ENCODE measurements around the gene GSK3B. TPM values are rescaled to one million over a fixed set of nuclear protein-coding genes. Genes with fewer than 3 reads are reported as not detected.

The GSK3B gene
- total RNA-seq, 1 donor from 2014 or later: 65.4 TPM

- H3K36me3 Mint-ChIP-seq: peaks cover 69% of the 10 kb centered on the region
- peaks cover 37% of the 10 kb centered on the region for H3K9me3 Mint-ChIP-seq
These were observed 234.5 kb downstream of the GSK3B start for GRCh38 chr3:119859728-119860127.

GRCh38 chr3:119858957-119859356, 235.3 kb downstream of the GSK3B start:
- H3K4me1 Mint-ChIP-seq: no peaks in the 10 kb centered on the region
- no peak for TF ChIP-seq CTCF (IDR thresholded peaks at IDR 0.05; ENCODE audit: unreplicated experiment)
- DNase-seq (ENCODE audit: low spot score in 2 of 2, unreplicated experiment in 2 of 2): no peak
- H3K4me3 Mint-ChIP-seq: no peak overlapping the region
- no peak overlapping the region for H3K27ac Mint-ChIP-seq
- peaks cover 43% of the 10 kb centered on the region for H3K9me3 Mint-ChIP-seq
- no peaks in the 10 kb centered on the region for H3K27me3 Mint-ChIP-seq (ENCODE audit: low read depth)
- peaks cover 76% of the 10 kb centered on the region for H3K36me3 Mint-ChIP-seq

More at GRCh38 chr3:119859728-119860127, 234.5 kb downstream of the GSK3B start:
- no peak for DNase-seq (ENCODE audit: low spot score in 2 of 2, unreplicated experiment in 2 of 2)
- H3K27me3 Mint-ChIP-seq (ENCODE audit: low read depth): no peaks in the 10 kb centered on the region
- TF ChIP-seq CTCF (IDR thresholded peaks at IDR 0.05; ENCODE audit: unreplicated experiment): no peak
- no peak overlapping the region for H3K27ac Mint-ChIP-seq
- H3K4me3 Mint-ChIP-seq: no peak overlapping the region
- no peaks in the 10 kb centered on the region for H3K4me1 Mint-ChIP-seq

- H3K36me3 Mint-ChIP-seq: peaks cover 75% of the 10 kb centered on the region
- DNase-seq (ENCODE audit: low spot score in 2 of 2, unreplicated experiment in 2 of 2): no peak
- no peak overlapping the region for H3K4me3 Mint-ChIP-seq
- peaks cover 52% of the 10 kb centered on the region for H3K9me3 Mint-ChIP-seq
- H3K4me1 Mint-ChIP-seq: no peaks in the 10 kb centered on the region
- TF ChIP-seq CTCF (IDR thresholded peaks at IDR 0.05; ENCODE audit: unreplicated experiment): no peak
- H3K27ac Mint-ChIP-seq: no peak overlapping the region
- no peaks in the 10 kb centered on the region for H3K27me3 Mint-ChIP-seq (ENCODE audit: low read depth)
These were observed 237.6 kb downstream of the GSK3B start for GRCh38 chr3:119856695-119857094.

- TF ChIP-seq CTCF (IDR thresholded peaks at IDR 0.05; ENCODE audit: unreplicated experiment): no peak
- peaks cover 33% of the 10 kb centered on the region for H3K9me3 Mint-ChIP-seq
- no peaks in the 10 kb centered on the region for H3K27me3 Mint-ChIP-seq (ENCODE audit: low read depth)
- H3K27ac Mint-ChIP-seq: no peak overlapping the region
- no peak for DNase-seq (ENCODE audit: low spot score in 2 of 2, unreplicated experiment in 2 of 2)
- H3K4me1 Mint-ChIP-seq: no peaks in the 10 kb centered on the region
- no peak overlapping the region for H3K4me3 Mint-ChIP-seq
- peaks cover 42% of the 10 kb centered on the region for H3K36me3 Mint-ChIP-seq
These were observed 245.1 kb downstream of the GSK3B start for GRCh38 chr3:119849126-119849525.

- Mint-ChIP-seq H3K36me3 (peaks cover 48% of the 10 kb centered on the region), H3K9me3 (peaks cover 29% of the 10 kb centered on the region), H3K4me3 (no peak overlapping the region), H3K27me3 (ENCODE audit: low read depth) (no peaks in the 10 kb centered on the region), H3K4me1 (peaks cover 17% of the 10 kb centered on the region), H3K27ac (peak overlapping the region; percentile 66)
- no peak for DNase-seq (ENCODE audit: low spot score in 2 of 2, unreplicated experiment in 2 of 2)
- TF ChIP-seq CTCF (IDR thresholded peaks at IDR 0.05; ENCODE audit: unreplicated experiment): no peak
These were observed 252.3 kb downstream of the GSK3B start for GRCh38 chr3:119841808-119842471.
